Endothelial cell of umbilical vein (primary cell): ENCODE results near the gene MYO1H. TPM values are rescaled to one million over a fixed set of nuclear protein-coding genes. Genes with fewer than 3 reads are reported as not detected.

ENCODE experiments used
- BruUV-seq: library from RNA; stranded (reverse); fragments of 400-500 nt; replicated peaks from 2 replicates; lab custom pipeline; 2021; lab: Mats Ljungman, UMichigan
- CTCF ChIA-PET: fragments of 300-600, 350-600 bp; sonication (Branson Sonifier 250); formaldehyde crosslinking; loops from one replicate; lab custom pipeline; 2021; ENCODE audit warnings: antibody characterized with exemption, inconsistent platforms; lab: Charles Lee
- POLR2A ChIA-PET: fragments of 300-600, 350-600 bp; sonication (Branson Sonifier 250); formaldehyde crosslinking; loops from one replicate; lab custom pipeline; 2021; ENCODE audit warnings: antibody characterized with exemption, inconsistent platforms; lab: Charles Lee
- DNase-seq: peaks from one replicate; pipeline ENCODE4 v3.0.0-alpha.2; 2011; ENCODE audit warnings: low read depth, low spot score
- FAIRE-seq: peaks from 2 replicates; lab custom pipeline; 2011; peaks lifted over from hg19 to GRCh38; lab: Jason Lieb, UNC
- H2AFZ ChIP-seq: 2 replicates; pipeline ENCODE4 v1.6.0; 2012; ENCODE audit warnings: low read depth, low read length, control low read depth, inconsistent platforms
- H3K27ac ChIP-seq: 2 replicates; pipeline ENCODE4 v1.5.1; 2011; ENCODE audit warnings: low read depth, mild to moderate bottlenecking, control low read depth, low read length, moderate library complexity; ENCODE audit not compliant: insufficient read depth
- H3K27me3 ChIP-seq, 2 experiments: 2 replicates each; pipeline versions ENCODE4 v1.6.0 to v1.6.1; 2011; ENCODE audit warnings: low read length in 2 of 2, mixed read lengths in 1 of 2; ENCODE audit not compliant: control insufficient read depth in 2 of 2, insufficient read depth in 2 of 2
- H3K36me3 ChIP-seq, 2 experiments: 2 replicates in 1 of 2; 3 replicates in 1 of 2; pipeline ENCODE4 v1.5.1; 2011; ENCODE audit warnings: low read length in 2 of 2, mild to moderate bottlenecking in 1 of 2, moderate library complexity in 1 of 2; ENCODE audit not compliant: control insufficient read depth in 2 of 2, insufficient read depth in 2 of 2; ENCODE audit errors: extremely low read depth in 1 of 2
- H3K4me1 ChIP-seq: 3 replicates; pipeline ENCODE4 v1.5.1; 2011; ENCODE audit warnings: mild to moderate bottlenecking, low read length; ENCODE audit not compliant: control insufficient read depth, insufficient read depth; ENCODE audit errors: extremely low read depth
- H3K4me2 ChIP-seq: 2 replicates; pipeline ENCODE4 v1.6.1; 2011; ENCODE audit warnings: low read length, control low read depth, mixed read lengths; ENCODE audit not compliant: insufficient read depth
- H3K4me3 ChIP-seq, 3 experiments: fragments of 200-600 bp in 1 of 3; sonication (generic), shearing (Covaris generic) in 1 of 3; replicated peaks in 1 of 3; 2 replicates each; pipeline ENCODE4 v1.5.1; 2011 to 2016; ENCODE audit warnings: control low read depth in 3 of 3, low read length in 3 of 3, mild to moderate bottlenecking in 2 of 3, inconsistent platforms in 1 of 3, low read depth in 1 of 3, moderate library complexity in 1 of 3; ENCODE audit not compliant: insufficient read depth in 1 of 3
- H3K79me2 ChIP-seq: 2 replicates; pipeline ENCODE4 v1.6.0; 2012; ENCODE audit warnings: low read length, inconsistent platforms; ENCODE audit not compliant: control insufficient read depth, insufficient read depth
- H3K9ac ChIP-seq: replicated peaks from 2 replicates; pipeline ENCODE3; 2011; ENCODE audit warnings: low read length, control low read depth; ENCODE audit not compliant: insufficient read depth; ENCODE audit errors: extremely low read depth
- H3K9me1 ChIP-seq: replicated peaks from 3 replicates; pipeline ENCODE4 v1.6.0; 2011; ENCODE audit warnings: mild to moderate bottlenecking, low read length; ENCODE audit not compliant: control insufficient read depth, insufficient read depth; ENCODE audit errors: extremely low read depth
- H3K9me3 ChIP-seq: replicated peaks from 2 replicates; pipeline ENCODE4 v1.5.1; 2012; ENCODE audit warnings: low read length, inconsistent platforms; ENCODE audit not compliant: control insufficient read depth, insufficient read depth
- H4K20me1 ChIP-seq: replicated peaks from 2 replicates; pipeline ENCODE3; 2011; ENCODE audit warnings: mild to moderate bottlenecking, low read length; ENCODE audit not compliant: control insufficient read depth, insufficient read depth; ENCODE audit errors: extremely low read depth
- FOS ChIP-seq: IDR thresholded peaks from 2 replicates; pipeline ENCODE4 v1.6.1; 2011; ENCODE audit warnings: mild to moderate bottlenecking, low read length, moderate library complexity, borderline replicate concordance; ENCODE audit not compliant: insufficient read depth
- dilution Hi-C: fragments of 300-500 bp; cut with MboI; formaldehyde crosslinking; loops from one replicate; pipeline ENCODE4 v1.15.0; 2019; ENCODE audit warnings: low sequenced_read_pairs; ENCODE audit not compliant: extremely low pct_ligation_motif_present
- intact Hi-C: fragments of 100-400 bp; cut with micrococcal nuclease; formaldehyde crosslinking; loops from one replicate; pipeline ENCODE4 v1.10.0; 2022
- polyA plus RNA-seq, 4 experiments: library from polyadenylated mRNA; depleted of rRNA in 3 of 4; stranded (reverse) in 3 of 4; unstranded in 1 of 4; fragments of >200 nt; gene quantifications; 2 replicates each; pipeline versions ENCODE4 v1.2.1 to v1.2.3, GENCODE V29; 2011 to 2012; ENCODE audit warnings: missing spikeins in 1 of 4
- total RNA-seq: library from RNA; stranded (reverse); gene quantifications from 2 replicates; pipeline ENCODE4 v1.2.3, GENCODE V29; 2021

Gene MYO1H
- total and polyA plus RNA-seq, 2 donors (not counting 3 experiments of a cell fraction or from before 2014, with no cell fraction given), result not detected

GRCh38 chr12:109497675-109498074, 150.0 kb downstream of the MYO1H start:
- no peaks in the 10 kb centered on the region for H3K79me2 ChIP-seq
- no peak for DNase-seq
- H3K4me2 ChIP-seq, result no peak overlapping the region
- peaks cover 7 to 24% of the 10 kb centered on the region in 2 experiments for H3K36me3 ChIP-seq
- intact Hi-C loops, result no loop called here
- no peak overlapping the region for H3K9ac ChIP-seq
- no peaks in the 10 kb centered on the region for H3K9me1 ChIP-seq
- H3K4me1 ChIP-seq, result no peaks in the 10 kb centered on the region
- no peak overlapping the region for H3K4me3 ChIP-seq
- no peak overlapping the region for H3K27ac ChIP-seq
- no TSS peak for BruUV-seq
- no peak overlapping the region for H2AFZ ChIP-seq
- H3K27me3 ChIP-seq, result no peaks in the 10 kb centered on the region
- no peaks in the 10 kb centered on the region for H3K9me3 ChIP-seq
- FAIRE-seq, result no peak
- ChIA-PET CTCF (no interaction called here), POLR2A (no interaction called here)
- TF ChIP-seq FOS, result no peak
- no peaks in the 10 kb centered on the region for H4K20me1 ChIP-seq
- dilution Hi-C loops, result no loop called here

Other genes starting within 250 kb of the MYO1H start
- gene ACACB, start 231.3 kb upstream of the MYO1H start, total RNA-seq, result 3.9 and 5.7 TPM in 2 replicates
- gene ACACB, start 231.3 kb upstream of the MYO1H start, polyA plus RNA-seq, result 0.72 and 1.3 TPM in 2 replicates
- gene FOXN4, start 38.6 kb upstream of the MYO1H start, total RNA-seq, result not detected in 2 replicates
- not detected in 2 replicates for gene FOXN4, start 38.6 kb upstream of the MYO1H start, polyA plus RNA-seq
- 92.8 and 101 TPM in 2 replicates for gene KCTD10, start 129.4 kb downstream of the MYO1H start, total RNA-seq
- gene KCTD10, start 129.4 kb downstream of the MYO1H start, polyA plus RNA-seq, result 105 and 112 TPM in 2 replicates
- gene UBE3B, start 129.7 kb downstream of the MYO1H start, total RNA-seq, result 32.7 and 40.8 TPM in 2 replicates
- gene UBE3B, start 129.7 kb downstream of the MYO1H start, polyA plus RNA-seq, result 23.8 and 24.9 TPM in 2 replicates
- gene MMAB, start 225.6 kb downstream of the MYO1H start, total RNA-seq, result 45.9 and 46.0 TPM in 2 replicates
- gene MMAB, start 225.6 kb downstream of the MYO1H start, polyA plus RNA-seq, result 37.5 and 39.1 TPM in 2 replicates
- 40.3 and 42.6 TPM in 2 replicates for gene MVK, start 225.9 kb downstream of the MYO1H start, total RNA-seq
- gene MVK, start 225.9 kb downstream of the MYO1H start, polyA plus RNA-seq, result 32.6 and 39.3 TPM in 2 replicates